ENCODE results near the gene AK5. TPM values are rescaled to one million over a fixed set of nuclear protein-coding genes. Genes with fewer than 3 reads are reported as not detected.

AK5 gene
- total RNA-seq, 4 donors from 2014 or later, result 0.79 to 4.1 TPM; not detected in 2

DNA sequence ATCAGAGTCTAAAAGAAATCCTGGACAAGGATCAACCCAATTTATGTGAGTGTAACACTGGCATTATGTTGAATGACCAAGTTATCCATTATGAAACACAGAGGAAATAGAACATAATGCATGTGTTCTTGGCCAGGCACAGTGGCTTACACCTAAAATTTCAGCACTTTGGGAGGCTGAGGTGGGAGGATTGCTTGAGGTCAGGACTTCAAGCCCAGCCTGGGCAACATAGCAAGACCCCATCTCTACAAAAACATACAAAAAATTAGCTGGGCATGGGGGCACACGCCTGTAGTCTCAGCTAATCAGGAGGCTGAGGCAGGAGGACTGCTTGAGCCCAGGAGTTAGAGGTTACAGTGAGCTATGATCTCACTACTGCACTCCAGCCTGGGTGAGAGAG is 270.8 kb downstream of the AK5 start:
- H3K36me3 ChIP-seq, result no peaks in the 10 kb centered on the region
- no peak overlapping the region for H3K27ac ChIP-seq
- intact Hi-C loops (cut with DNase I; ENCODE audit: low total_unique reads) (no loop called here), in situ Hi-C loops (cut with MboI; ENCODE audit: low pct_ligation_motif_present in 1 of 4, low pct_unique_long_range_greater_than_20kb in 1 of 4, low sequenced_read_pairs in 3 of 4) (no loop called here)
- no peaks in the 10 kb centered on the region for H3K4me1 ChIP-seq
- TF ChIP-seq POLR2A (IDR thresholded peaks at IDR 0.05), result no peak
- no peak for TF ChIP-seq POLR2AphosphoS5 (IDR thresholded peaks at IDR 0.05)
- TF ChIP-seq EP300 (IDR thresholded peaks at IDR 0.05; ENCODE audit: low read depth), result no peak
- no peak for TF ChIP-seq CTCF (IDR thresholded peaks at IDR 0.05)
- no peaks in the 10 kb centered on the region for H3K9me3 ChIP-seq
- no peak for DNase-seq
- H3K27me3 ChIP-seq, result no peaks in the 10 kb centered on the region
- H3K4me3 ChIP-seq, result no peak overlapping the region
- 67 to 83% methylated on average over 1 of the region's 1 CpG for WGBS, 2 donors (ENCODE audit: low coverage in 1 of 2)

DNA sequence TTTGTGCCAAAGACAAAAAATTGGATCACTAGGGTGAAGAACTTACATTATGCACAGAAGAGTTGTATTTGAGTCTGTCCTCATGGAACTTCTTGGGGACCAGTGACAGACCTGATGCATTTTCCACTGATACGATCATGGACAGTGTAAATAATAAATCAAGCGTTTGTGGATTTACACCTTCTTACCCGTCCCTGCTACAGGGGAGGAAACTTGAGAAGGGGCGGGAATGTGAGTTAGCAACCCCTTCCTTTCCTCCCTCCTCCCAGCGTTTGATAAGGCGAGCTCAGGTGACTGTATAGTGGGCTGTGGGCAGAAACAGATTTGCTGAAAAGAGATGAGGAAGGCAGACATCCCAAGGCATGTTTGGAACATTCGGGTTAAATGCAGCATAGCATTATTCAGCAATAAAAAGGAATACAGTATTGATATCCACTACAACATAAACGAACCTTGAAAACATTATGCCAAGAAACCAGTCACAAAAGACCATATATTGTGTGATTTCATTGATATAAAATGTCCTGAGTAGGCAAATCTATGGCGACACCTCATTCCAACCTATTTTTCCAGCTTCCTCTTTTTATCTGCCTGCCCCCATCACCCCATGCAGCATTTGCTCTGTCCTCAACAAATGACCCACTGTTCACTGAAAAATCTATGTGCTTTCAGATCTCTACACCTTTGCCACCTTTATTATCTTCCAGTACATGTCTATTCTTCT is 271.9 kb downstream of the AK5 start:
- TF ChIP-seq POLR2A (IDR thresholded peaks at IDR 0.05), result no peak
- TF ChIP-seq POLR2AphosphoS5 (IDR thresholded peaks at IDR 0.05), result no peak
- TF ChIP-seq EP300 (IDR thresholded peaks at IDR 0.05; ENCODE audit: low read depth), result no peak
- TF ChIP-seq CTCF (IDR thresholded peaks at IDR 0.05), result no peak
- Histone ChIP-seq H3K27me3 (no peaks in the 10 kb centered on the region), H3K4me1 (no peaks in the 10 kb centered on the region), H3K36me3 (no peaks in the 10 kb centered on the region), H3K27ac (no peak overlapping the region), H3K4me3 (no peak overlapping the region), H3K9me3 (no peaks in the 10 kb centered on the region)
- intact Hi-C loops (cut with DNase I; ENCODE audit: low total_unique reads) (no loop called here), in situ Hi-C loops (cut with MboI; ENCODE audit: low pct_ligation_motif_present in 1 of 4, low pct_unique_long_range_greater_than_20kb in 1 of 4, low sequenced_read_pairs in 3 of 4) (no loop called here)
- no peak for DNase-seq
- whole genome bisulfite sequencing, 2 donors (ENCODE audit: low coverage in 1 of 2), result 66 to 74% methylated on average over 8 to 9 of the region's 9 CpGs

DNA sequence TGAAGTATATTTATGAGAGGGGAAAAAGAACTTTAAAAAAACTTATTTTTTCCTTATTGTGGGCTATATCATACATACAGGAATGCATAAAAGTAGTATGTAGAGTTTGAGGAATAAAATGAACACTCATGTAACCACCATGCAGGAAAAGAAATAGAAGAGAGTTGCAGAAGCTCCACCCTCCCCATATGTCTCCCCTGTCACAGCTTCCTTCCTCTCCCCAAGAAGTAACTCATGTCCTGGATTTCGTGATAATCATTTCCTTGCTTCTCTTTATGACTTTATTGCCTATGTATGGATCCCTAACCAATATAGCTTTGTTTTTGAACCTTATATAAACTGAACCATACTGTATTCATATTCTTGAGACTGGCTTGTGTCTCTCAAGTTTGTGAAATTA is 274.2 kb downstream of the AK5 start:
- no peak overlapping the region for H3K4me3 ChIP-seq
- H3K27ac ChIP-seq, result no peak overlapping the region
- DNase-seq, result no peak
- peaks cover 0 to 4% (median 0%) of the 10 kb centered on the region in 4 donors for H3K36me3 ChIP-seq
- no peaks in the 10 kb centered on the region for H3K27me3 ChIP-seq
- H3K4me1 ChIP-seq, result no peaks in the 10 kb centered on the region
- intact Hi-C loops (cut with DNase I; ENCODE audit: low total_unique reads) (no loop called here), in situ Hi-C loops (cut with MboI; ENCODE audit: low pct_ligation_motif_present in 1 of 4, low pct_unique_long_range_greater_than_20kb in 1 of 4, low sequenced_read_pairs in 3 of 4) (no loop called here)
- 17 to 20% methylated on average over 1 of the region's 1 CpG for WGBS, 2 donors (ENCODE audit: low coverage in 1 of 2)
- H3K9me3 ChIP-seq, result no peaks in the 10 kb centered on the region
- TF ChIP-seq POLR2AphosphoS5 (IDR thresholded peaks at IDR 0.05), result no peak
- TF ChIP-seq POLR2A (IDR thresholded peaks at IDR 0.05), result no peak
- no peak for TF ChIP-seq CTCF (IDR thresholded peaks at IDR 0.05)
- TF ChIP-seq EP300 (IDR thresholded peaks at IDR 0.05; ENCODE audit: low read depth), result no peak

GRCh38 chr1:77557053-77557452 is 275.2 kb downstream of the AK5 start:
- in situ Hi-C loops (cut with MboI; ENCODE audit: low pct_ligation_motif_present in 1 of 4, low pct_unique_long_range_greater_than_20kb in 1 of 4, low sequenced_read_pairs in 3 of 4), result no loop called here

More at GRCh38 chr1:77557053-77557452, 275.2 kb downstream of the AK5 start:
- Histone ChIP-seq H3K27me3 (no peaks in the 10 kb centered on the region), H3K27ac (no peak overlapping the region), H3K4me1 (no peaks in the 10 kb centered on the region), H3K4me3 (no peak overlapping the region), H3K36me3 (peaks cover 0 to 6% (median 0%) of the 10 kb centered on the region in 4 donors), H3K9me3 (no peaks in the 10 kb centered on the region)
- no peak for TF ChIP-seq POLR2A (IDR thresholded peaks at IDR 0.05)
- 78 to 91% methylated on average over 4 of the region's 4 CpGs for WGBS, 2 donors (ENCODE audit: low coverage in 1 of 2)
- intact Hi-C loops (cut with DNase I; ENCODE audit: low total_unique reads), result no loop called here
- DNase-seq, result no peak

Data from transverse colon (tissue), 4 donors.